ENCODE measurements around the gene RPL27. TPM values are rescaled to one million over a fixed set of nuclear protein-coding genes. Genes with fewer than 3 reads are reported as not detected.

RPL27 gene
- total and polyA plus RNA-seq, 2 of the 13 experiments (the other 11 are each of a cell fraction or from before 2014, with no cell fraction given), result 1,585 to 5,840 TPM

DNA sequence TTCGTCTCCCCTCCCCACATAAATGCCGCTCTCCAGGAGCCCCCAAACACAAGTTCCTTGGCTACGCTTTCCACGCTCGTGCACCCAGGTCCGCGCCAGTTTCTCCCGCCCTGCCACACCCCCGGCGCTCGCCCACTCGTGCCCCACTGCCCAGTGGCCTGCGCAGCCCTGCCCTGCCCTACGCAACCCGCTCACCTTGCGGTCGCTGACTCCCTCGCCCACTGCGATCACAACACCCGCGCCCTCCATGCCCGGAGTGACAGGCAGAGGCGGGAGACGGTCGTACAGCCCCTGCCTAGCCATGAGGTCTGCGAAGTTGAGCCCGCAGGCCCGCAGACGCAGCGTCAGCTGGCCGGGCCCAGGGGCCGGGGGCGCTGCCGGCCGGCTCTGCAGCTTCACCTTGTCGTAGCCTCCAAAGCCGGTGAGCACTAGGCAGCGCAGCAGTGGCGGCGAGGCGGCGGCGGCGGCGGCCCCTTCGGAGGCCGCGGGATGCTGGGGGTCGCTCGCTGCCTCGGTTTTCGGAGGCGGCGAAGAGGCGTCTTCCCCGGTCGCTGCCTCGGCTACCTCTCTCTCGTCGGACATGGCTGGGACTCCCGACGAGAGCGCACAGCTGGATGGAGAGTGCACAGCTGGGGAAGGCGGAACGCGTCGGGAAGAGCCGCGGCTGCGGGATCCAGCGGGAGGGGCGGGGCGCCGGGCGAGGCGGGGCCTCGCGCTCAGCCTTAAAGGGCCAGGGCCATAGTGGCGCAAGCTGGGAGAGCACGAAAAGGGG is 23.7 kb downstream of the RPL27 start, which contains the start of gene VAT1 (continued):
- peak; percentile 87; the same call in 1 of the 2 replicates for TF ChIP-seq ZSCAN20 (CRISPR knock-in tag; IDR thresholded peaks at IDR 0.05; ENCODE audit: borderline replicate concordance)
- no peak for TF ChIP-seq FOXJ3 (CRISPR knock-in tag; IDR thresholded peaks at IDR 0.05; ENCODE audit: borderline replicate concordance)
- peak; percentile 83; the same call in 1 of the 2 replicates for TF ChIP-seq ZNF598 (CRISPR knock-in tag; IDR thresholded peaks at IDR 0.05; ENCODE audit: borderline replicate concordance)
- 0 out of 2 replicates have a peak, but pooled peaks have one; percentile 85 for TF ChIP-seq WIZ (CRISPR knock-in tag; IDR thresholded peaks at IDR 0.05)
- TF ChIP-seq ZSCAN22 (CRISPR knock-in tag; IDR thresholded peaks at IDR 0.05), result peak; percentile 45; the same call in 1 of the 2 replicates
- TF ChIP-seq ARNTL (CRISPR knock-in tag; IDR thresholded peaks at IDR 0.05), result peak; percentile 61; the same call in 1 of the 2 replicates
- TF ChIP-seq SIX4 (CRISPR knock-in tag; IDR thresholded peaks at IDR 0.05), result peak; percentile 18; the same call in 1 of the 2 replicates
- TF ChIP-seq, protein P1, sequence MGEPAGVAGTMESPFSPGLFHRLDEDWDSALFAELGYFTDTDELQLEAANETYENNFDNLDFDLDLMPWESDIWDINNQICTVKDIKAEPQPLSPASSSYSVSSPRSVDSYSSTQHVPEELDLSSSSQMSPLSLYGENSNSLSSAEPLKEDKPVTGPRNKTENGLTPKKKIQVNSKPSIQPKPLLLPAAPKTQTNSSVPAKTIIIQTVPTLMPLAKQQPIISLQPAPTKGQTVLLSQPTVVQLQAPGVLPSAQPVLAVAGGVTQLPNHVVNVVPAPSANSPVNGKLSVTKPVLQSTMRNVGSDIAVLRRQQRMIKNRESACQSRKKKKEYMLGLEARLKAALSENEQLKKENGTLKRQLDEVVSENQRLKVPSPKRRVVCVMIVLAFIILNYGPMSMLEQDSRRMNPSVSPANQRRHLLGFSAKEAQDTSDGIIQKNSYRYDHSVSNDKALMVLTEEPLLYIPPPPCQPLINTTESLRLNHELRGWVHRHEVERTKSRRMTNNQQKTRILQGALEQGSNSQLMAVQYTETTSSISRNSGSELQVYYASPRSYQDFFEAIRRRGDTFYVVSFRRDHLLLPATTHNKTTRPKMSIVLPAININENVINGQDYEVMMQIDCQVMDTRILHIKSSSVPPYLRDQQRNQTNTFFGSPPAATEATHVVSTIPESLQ (CRISPR knock-in tag; conservative IDR thresholded peaks at IDR 0.05), result no peak
- no peak for TF ChIP-seq MZF1 (CRISPR knock-in tag; IDR thresholded peaks at IDR 0.05; ENCODE audit: borderline replicate concordance)
- TF ChIP-seq ATF3 (CRISPR knock-in tag; IDR thresholded peaks at IDR 0.05), result peak; percentile 42; the same call in 1 of the 2 replicates
- TF ChIP-seq ZNF619 (CRISPR knock-in tag; IDR thresholded peaks at IDR 0.05), result peak; percentile 22; the same call in 1 of the 2 replicates
- no peak for TF ChIP-seq NFE2L2 (IDR thresholded peaks at IDR 0.05; ENCODE audit: low read length)
- TF ChIP-seq KLF13 (CRISPR knock-in tag; IDR thresholded peaks at IDR 0.05), result no peak
- TF ChIP-seq ZZZ3 (CRISPR knock-in tag; IDR thresholded peaks at IDR 0.05; ENCODE audit: borderline replicate concordance), result peak; percentile 82
- TF ChIP-seq ZNF572 (CRISPR knock-in tag; IDR thresholded peaks at IDR 0.05), result peak; percentile 48; the same call in 1 of the 2 replicates
- TF ChIP-seq NAIF1 (CRISPR knock-in tag; IDR thresholded peaks at IDR 0.05; ENCODE audit: borderline replicate concordance), result 0 out of 2 replicates have a peak, but pooled peaks have one; percentile 88
- TF ChIP-seq KMT2B (CRISPR knock-in tag; IDR thresholded peaks at IDR 0.05), result no peak; the same call in 1 of the 2 replicates
- peak; percentile 89; the same call in 1 of the 2 replicates for TF ChIP-seq ZNF230 (CRISPR knock-in tag; IDR thresholded peaks at IDR 0.05)
- 0 out of 2 replicates have a peak, but pooled peaks have one; percentile 78 for TF ChIP-seq ZNF101 (CRISPR knock-in tag; IDR thresholded peaks at IDR 0.05; ENCODE audit: borderline replicate concordance, low read depth)
- no peak for TF ChIP-seq PRPF4 (IDR thresholded peaks at IDR 0.05; ENCODE audit: low read depth, low read length, poor library complexity, severe bottlenecking)
- peak; percentile 74; the same call in 1 of the 2 replicates for TF ChIP-seq LBX2 (CRISPR knock-in tag; IDR thresholded peaks at IDR 0.05; ENCODE audit: borderline replicate concordance)
- TF ChIP-seq GABPB1 (CRISPR knock-in tag; IDR thresholded peaks at IDR 0.05), result peak; percentile 74; the same call in 1 of the 2 replicates
- TF ChIP-seq, protein P2, sequence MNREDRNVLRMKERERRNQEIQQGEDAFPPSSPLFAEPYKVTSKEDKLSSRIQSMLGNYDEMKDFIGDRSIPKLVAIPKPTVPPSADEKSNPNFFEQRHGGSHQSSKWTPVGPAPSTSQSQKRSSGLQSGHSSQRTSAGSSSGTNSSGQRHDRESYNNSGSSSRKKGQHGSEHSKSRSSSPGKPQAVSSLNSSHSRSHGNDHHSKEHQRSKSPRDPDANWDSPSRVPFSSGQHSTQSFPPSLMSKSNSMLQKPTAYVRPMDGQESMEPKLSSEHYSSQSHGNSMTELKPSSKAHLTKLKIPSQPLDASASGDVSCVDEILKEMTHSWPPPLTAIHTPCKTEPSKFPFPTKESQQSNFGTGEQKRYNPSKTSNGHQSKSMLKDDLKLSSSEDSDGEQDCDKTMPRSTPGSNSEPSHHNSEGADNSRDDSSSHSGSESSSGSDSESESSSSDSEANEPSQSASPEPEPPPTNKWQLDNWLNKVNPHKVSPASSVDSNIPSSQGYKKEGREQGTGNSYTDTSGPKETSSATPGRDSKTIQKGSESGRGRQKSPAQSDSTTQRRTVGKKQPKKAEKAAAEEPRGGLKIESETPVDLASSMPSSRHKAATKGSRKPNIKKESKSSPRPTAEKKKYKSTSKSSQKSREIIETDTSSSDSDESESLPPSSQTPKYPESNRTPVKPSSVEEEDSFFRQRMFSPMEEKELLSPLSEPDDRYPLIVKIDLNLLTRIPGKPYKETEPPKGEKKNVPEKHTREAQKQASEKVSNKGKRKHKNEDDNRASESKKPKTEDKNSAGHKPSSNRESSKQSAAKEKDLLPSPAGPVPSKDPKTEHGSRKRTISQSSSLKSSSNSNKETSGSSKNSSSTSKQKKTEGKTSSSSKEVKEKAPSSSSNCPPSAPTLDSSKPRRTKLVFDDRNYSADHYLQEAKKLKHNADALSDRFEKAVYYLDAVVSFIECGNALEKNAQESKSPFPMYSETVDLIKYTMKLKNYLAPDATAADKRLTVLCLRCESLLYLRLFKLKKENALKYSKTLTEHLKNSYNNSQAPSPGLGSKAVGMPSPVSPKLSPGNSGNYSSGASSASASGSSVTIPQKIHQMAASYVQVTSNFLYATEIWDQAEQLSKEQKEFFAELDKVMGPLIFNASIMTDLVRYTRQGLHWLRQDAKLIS (CRISPR knock-in tag; IDR thresholded peaks at IDR 0.05), result no peak

Data from HepG2 (cell line).